ENCODE measurements around the gene KRTAP10-12. TPM values are rescaled to one million over a fixed set of nuclear protein-coding genes. Genes with fewer than 3 reads are reported as not detected.

KRTAP10-12 gene
- total and polyA plus RNA-seq, 10 of the 15 experiments (the other 5 are each of a cell fraction or from before 2014, with no cell fraction given) = not detected

GRCh38 chr21:44682580-44683151, 14.3 kb upstream of the KRTAP10-12 start (continued):
- TF ChIP-seq NFYA (IDR thresholded peaks at IDR 0.05; ENCODE audit: borderline replicate concordance, low read depth, low read length) = no peak
- no peak for TF ChIP-seq JUNB (IDR thresholded peaks at IDR 0.05)

DNA sequence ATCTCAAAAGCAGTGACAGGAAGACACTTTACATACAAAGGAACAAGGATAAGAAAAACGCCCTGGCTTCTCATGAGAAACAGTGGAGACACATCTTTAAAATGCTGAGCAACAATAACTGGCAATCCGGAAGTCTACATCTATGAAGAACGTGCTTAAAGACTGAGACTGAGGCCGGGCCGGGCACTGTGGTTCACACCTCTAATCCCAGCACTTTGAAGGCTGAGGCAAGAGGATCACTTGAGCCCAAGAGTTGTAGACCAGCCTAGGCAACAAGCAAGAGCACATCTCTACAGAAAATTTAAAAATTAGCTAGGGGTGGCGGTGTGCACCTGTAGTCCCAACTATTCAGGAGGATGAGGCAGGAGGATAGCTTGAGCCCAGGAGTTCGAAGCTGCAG, 12.9 kb upstream of the KRTAP10-12 start:
- Histone ChIP-seq H3K4me3 (no peak overlapping the region), H3K36me3 (ENCODE audit: control insufficient read depth in 2 of 2, insufficient read depth in 2 of 2, low read length in 1 of 2) (no peaks in the 10 kb centered on the region), H3K4me1 (ENCODE audit: control insufficient read depth, insufficient read depth, low read length) (no peaks in the 10 kb centered on the region; the same call in 1 of the 2 replicates), H3K79me2 (ENCODE audit: control insufficient read depth, insufficient read depth, low read length) (no peaks in the 10 kb centered on the region), H3K9me3 (replicated peaks; ENCODE audit: control insufficient read depth, insufficient read depth, low read length) (no peaks in the 10 kb centered on the region), H3K4me2 (ENCODE audit: control insufficient read depth, insufficient read depth) (no peak overlapping the region), H2AFZ (ENCODE audit: control insufficient read depth, low read depth, low read length) (no peak overlapping the region), H3K27ac (ENCODE audit: control insufficient read depth, insufficient read depth) (no peak overlapping the region), H3K27me3 (replicated peaks in 1 of 2; ENCODE audit: control insufficient read depth in 2 of 2, insufficient read depth in 2 of 2, low read length in 1 of 2) (peaks cover 0 to 1% of the 10 kb centered on the region in 2 experiments; a peak in 2 of 4 replicates), H3K9ac (ENCODE audit: control insufficient read depth, insufficient read depth, low read length) (no peak overlapping the region), H4K20me1 (ENCODE audit: control insufficient read depth, insufficient read depth) (no peaks in the 10 kb centered on the region)
- intact Hi-C loops (cut with micrococcal nuclease; ENCODE audit: unreplicated experiment) = no loop called here
- in situ Hi-C loops (cut with MboI) = no loop called here
- ChIA-PET POLR2A (no interaction called here), RAD21 (ENCODE audit: unreplicated experiment) (no interaction called here), CTCF (interaction anchor here (0.6 to 1.0 kb wide), 3 partner anchors 106 to 453 kb away, joined by 3 read pairs; no protein-coding TSS in a partner anchor), SMC1A (ENCODE audit: uncharacterized antibody, unreplicated experiment) (interaction anchor here (1.6 kb wide), 1 partner anchor 109 kb away, joined by 4 read pairs; no protein-coding TSS in a partner anchor)
- no peak for DNase-seq (ENCODE audit: low read depth, low spot score)
- no TSS peak for BruUV-seq (replicated peaks)
- no peak for ATAC-seq
- FAIRE-seq = no peak
- WGBS (ENCODE audit: insufficient coverage, insufficient replicate concordance, low lambda C conversion rate, missing lambda C conversion rate) = 19% methylated on average over 7 of the region's 7 CpGs
- TF ChIP-seq ESRRA (IDR thresholded peaks at IDR 0.05; ENCODE audit: low read length) (no peak), MYB (IDR thresholded peaks at IDR 0.05; ENCODE audit: borderline replicate concordance, low read depth, low read length) (no peak), MEF2B (IDR thresholded peaks at IDR 0.05; ENCODE audit: partially characterized antibody, poor library complexity, severe bottlenecking) (no peak), ZNF687 (IDR thresholded peaks at IDR 0.05) (no peak), PAX8 (IDR thresholded peaks at IDR 0.05) (no peak), HSF1 (IDR thresholded peaks at IDR 0.05; ENCODE audit: low read depth, low read length) (no peak), ZSCAN29 (IDR thresholded peaks at IDR 0.05) (no peak), CHD1 (IDR thresholded peaks at IDR 0.05; ENCODE audit: low read depth, low read length) (no peak), NFYA (IDR thresholded peaks at IDR 0.05; ENCODE audit: borderline replicate concordance, low read depth, low read length) (no peak), SUZ12 (IDR thresholded peaks at IDR 0.05; ENCODE audit: unreplicated experiment) (no peak)
- TF ChIP-seq, protein P1, sequence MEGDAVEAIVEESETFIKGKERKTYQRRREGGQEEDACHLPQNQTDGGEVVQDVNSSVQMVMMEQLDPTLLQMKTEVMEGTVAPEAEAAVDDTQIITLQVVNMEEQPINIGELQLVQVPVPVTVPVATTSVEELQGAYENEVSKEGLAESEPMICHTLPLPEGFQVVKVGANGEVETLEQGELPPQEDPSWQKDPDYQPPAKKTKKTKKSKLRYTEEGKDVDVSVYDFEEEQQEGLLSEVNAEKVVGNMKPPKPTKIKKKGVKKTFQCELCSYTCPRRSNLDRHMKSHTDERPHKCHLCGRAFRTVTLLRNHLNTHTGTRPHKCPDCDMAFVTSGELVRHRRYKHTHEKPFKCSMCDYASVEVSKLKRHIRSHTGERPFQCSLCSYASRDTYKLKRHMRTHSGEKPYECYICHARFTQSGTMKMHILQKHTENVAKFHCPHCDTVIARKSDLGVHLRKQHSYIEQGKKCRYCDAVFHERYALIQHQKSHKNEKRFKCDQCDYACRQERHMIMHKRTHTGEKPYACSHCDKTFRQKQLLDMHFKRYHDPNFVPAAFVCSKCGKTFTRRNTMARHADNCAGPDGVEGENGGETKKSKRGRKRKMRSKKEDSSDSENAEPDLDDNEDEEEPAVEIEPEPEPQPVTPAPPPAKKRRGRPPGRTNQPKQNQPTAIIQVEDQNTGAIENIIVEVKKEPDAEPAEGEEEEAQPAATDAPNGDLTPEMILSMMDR (IDR thresholded peaks at IDR 0.05 in 2 of 3, conservative IDR thresholded peaks at IDR 0.05 in 1 of 3; ENCODE audit: control insufficient read depth in 2 of 3, extremely low read depth in 1 of 3, insufficient read depth in 1 of 3, low read depth in 3 of 3, low read length in 3 of 3) = no peak
